Activated effector memory CD4-positive, alpha-beta T cell treated with anti-CD3 and anti-CD28 coated beads, Interleukin-2, amount 50 U/mL, for 16 hours (primary cell): ENCODE results near the gene G3BP1.
"Not testable (repeated sequence)": the region's sequence is repeated elsewhere in the genome, so short reads cannot be mapped to it uniquely, and the experiment has no call there.

Experiments
- DNase-seq: peaks from one replicate; pipeline ENCODE4 v3.0.0-alpha.2; 2020

G3BP1 gene

GRCh38 chr5:151800532-151800931 lies 28.8 kb downstream of the G3BP1 start:
- no peak for DNase-seq

DNA sequence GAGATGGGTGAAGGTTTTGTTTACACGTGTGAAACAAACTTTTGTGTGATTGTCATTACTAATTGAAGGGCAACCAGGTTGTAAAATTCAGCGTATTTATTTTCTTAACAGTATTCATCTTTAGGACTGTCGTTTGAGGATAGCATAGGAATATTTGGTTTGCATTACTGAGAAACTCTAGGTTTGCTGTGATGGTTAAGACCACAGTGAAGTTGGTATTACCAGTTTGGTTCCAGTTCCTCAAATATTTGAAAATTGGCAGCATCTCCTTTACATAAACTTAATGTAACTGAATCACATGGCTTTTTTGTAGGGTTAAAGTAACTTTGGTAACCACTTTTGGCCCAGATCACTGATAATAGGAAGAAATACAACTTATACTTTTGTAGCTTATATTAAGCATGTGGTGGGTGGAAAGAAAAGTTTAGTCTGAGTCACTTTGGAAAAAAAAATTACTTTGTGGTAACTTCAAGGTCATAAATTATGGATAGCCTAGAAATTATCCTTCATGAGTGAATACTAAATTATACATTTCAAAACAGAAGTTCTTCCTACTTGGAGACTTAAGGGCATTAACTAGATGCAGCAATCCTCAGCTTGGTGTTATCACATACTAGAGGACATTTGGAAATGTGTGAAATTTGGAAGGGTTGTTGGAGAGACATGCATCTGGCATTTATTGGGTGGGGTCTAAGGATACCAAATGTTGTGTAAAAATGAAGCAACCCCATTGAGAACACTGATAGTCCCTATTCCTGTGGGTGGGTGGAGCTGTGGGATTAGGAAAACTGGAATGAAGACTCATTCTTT lies 33.9 kb downstream of the G3BP1 start:
- DNase-seq = no peak

DNA sequence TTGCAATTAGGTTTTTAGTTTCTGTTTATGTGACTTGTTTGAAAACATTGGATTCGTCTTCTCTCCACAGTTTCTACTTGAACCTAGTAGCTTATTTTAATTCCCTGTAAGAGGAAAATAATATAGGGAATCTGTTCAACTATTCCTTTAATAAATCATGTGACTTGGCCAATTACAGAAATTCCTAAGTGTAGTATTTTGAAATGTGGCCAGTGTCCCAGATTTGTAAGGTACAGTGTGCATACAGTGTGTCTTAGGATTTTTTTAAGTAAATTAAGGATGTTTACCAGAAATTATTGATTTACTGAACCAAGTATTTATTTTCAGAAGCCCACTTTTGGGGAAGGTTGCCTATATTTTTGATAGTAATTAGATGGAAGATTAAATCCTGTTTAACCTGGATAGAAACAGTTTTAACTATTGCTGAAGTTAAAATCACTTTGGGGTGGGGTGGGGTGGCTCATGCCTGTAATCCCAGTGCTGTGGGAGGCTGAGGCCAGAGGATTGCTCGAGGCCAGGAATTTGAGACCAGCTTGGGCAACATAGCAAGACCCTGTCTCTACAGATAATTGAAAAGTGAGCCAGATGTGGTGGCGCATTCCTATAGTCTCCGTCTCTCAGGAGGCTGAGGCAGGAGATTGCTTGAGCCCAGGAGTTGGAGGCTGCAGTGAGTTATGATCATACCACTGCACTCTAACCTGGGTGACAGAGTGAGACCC lies 36.9 kb downstream of the G3BP1 start:
- no peak for DNase-seq

- DNase-seq = no peak
Observed at GRCh38 chr5:151810449-151810848, 38.7 kb downstream of the G3BP1 start.

- no peak for DNase-seq
Observed at GRCh38 chr5:151810897-151811296, 39.1 kb downstream of the G3BP1 start.

DNA sequence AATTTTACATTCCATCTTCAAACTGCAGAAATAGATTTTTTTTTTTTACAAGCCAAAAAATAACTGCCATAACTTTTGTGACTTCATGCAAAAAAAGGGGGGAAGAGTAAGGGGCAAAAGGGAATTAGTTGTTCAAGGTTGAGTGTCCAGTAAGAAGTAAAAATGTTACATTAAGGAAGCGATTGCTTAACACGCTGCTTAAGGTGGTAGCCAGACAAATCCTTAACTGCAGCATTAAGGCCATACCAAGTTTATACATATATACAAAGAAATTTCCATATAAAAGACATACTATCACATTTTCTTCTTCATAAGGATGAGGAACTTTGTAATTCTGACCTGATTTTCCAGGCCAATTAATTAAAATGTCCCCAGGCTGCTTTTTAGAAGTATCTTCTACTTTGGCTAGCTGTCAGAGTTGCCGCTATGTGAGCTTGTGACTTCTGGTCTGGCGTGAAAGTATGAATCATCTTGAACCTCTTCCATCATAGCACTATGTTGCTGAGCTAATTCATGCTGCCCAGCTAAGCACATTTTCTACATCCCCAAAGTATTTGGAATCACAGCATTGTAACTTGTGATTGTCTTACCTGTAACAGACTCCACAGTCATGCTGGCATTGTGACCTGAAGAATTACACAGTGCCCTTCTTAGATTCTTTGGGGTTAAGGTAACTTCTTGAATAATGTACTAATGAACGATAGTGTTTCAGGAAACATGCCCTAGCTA lies 40.0 kb downstream of the G3BP1 start:
- no peak for DNase-seq

DNA sequence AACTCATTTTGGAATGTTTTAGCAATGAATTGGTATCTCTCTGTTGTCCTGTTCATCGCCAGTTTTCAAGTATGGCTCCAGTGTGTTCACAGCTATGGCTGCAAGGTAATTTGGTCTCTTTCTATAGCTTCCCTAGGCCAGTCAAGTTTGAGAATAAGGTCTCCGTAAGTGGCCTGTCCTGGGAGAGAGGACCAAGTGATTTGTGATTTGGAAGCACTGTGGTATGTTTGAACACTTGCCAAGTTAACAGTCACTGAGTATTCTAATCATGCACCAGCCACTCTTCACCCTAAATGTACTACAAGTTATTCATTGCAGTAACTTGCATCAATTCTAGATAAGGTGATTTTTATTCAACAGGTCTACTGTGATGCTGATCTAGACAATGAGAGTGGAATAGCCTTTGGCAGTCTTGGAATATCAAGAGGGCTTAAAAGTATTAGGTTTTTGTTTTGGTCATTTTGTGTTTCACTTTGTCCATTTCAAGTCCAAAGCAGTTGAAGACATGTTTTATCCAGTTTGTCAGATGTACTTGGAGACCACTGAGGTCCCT lies 41.1 kb downstream of the G3BP1 start:
- no peak for DNase-seq

DNA sequence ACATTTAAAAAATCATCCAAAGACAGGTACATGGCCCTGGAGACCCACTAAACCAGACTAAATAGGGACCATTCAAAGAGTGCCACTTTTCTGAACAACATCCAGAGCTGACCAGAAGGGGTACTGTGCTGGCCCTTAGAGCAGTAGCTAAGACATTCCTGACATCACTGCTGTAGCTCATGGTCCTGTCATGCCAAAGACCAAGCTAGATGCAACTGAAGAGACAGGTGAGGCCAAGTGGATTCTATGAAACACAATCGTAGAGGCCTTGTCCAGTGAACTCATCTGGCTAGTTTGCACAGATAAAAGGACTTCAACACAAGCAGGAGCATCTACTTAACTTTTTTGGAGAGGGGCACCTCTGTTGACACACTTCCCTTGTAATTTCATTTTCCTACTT lies 43.3 kb downstream of the G3BP1 start:
- no peak for DNase-seq

GRCh38 chr5:151819830-151820229 lies 48.1 kb downstream of the G3BP1 start:
- no peak for DNase-seq

- DNase-seq = no peak
Observed at GRCh38 chr5:151820271-151820670, 48.5 kb downstream of the G3BP1 start.

GRCh38 chr5:151820903-151821302 lies 49.1 kb downstream of the G3BP1 start:
- DNase-seq = no peak

GRCh38 chr5:151822141-151822540 lies 50.4 kb downstream of the G3BP1 start:
- DNase-seq = no peak

GRCh38 chr5:151825445-151825844 lies 53.7 kb downstream of the G3BP1 start:
- DNase-seq = no peak

DNA sequence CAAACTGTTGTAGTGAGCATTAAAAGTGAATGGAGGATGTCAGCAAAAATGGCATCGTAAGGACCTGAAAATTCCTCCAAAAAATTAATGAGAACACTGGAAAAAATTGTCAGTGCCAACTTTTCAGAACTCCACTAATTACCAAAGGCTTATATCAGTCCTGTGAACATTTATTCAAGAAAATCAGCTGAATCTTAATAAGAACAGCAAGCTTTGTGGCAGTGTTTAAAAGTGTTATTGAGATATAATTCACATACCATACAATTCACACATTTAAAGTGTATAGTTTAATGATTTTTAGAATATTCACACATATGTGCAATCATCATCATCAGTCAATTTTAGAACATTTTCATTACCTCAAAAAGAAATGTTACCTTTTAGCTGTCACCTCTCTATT lies 57.6 kb downstream of the G3BP1 start:
- no peak for DNase-seq

DNA sequence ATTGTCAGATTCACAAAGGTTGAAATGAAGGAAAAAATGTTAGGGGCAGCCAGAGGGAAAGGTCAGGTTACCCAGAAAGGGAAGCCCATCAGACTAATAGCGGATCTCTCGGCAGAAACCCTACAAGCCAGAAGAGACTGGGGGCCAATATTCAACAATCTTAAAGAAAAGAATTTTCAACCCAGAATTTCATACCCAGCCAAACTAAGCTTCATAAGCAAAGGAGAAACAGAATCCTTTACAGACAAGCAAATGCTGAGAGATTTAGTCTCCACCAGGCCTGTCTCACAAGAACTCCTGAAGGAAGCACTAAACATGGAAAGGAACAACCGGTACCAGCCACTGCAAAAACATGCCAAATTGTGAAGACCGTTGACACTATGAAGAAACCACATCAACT lies 61.1 kb downstream of the G3BP1 start:
- not testable (repeated sequence) for DNase-seq

- no peak for DNase-seq
Observed at GRCh38 chr5:151846765-151847164, 75.0 kb downstream of the G3BP1 start.

DNA sequence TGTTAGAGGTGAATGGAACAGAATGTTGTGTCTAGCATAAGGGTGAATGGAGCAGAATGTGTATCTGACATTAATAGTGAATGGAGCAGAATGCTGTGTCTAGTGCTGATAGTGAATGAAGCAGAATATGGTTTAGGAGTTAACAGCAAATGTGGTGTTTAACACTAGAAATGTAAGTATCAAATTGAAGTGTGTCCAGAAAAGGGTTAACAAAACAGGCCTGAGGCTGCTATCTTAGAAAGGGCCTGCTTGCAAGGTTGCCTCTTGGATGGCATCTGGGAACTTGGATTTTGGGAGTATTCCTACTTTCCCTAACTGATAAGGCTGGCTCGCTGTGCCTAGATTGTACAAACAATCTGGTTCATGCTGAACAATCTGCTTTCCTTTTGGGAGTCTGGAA lies 76.1 kb downstream of the G3BP1 start:
- DNase-seq = no peak

GRCh38 chr5:151855701-151856100 lies 83.9 kb downstream of the G3BP1 start:
- no peak for DNase-seq

- no peak for DNase-seq
Observed at GRCh38 chr5:151856861-151857260, 85.1 kb downstream of the G3BP1 start.

DNA sequence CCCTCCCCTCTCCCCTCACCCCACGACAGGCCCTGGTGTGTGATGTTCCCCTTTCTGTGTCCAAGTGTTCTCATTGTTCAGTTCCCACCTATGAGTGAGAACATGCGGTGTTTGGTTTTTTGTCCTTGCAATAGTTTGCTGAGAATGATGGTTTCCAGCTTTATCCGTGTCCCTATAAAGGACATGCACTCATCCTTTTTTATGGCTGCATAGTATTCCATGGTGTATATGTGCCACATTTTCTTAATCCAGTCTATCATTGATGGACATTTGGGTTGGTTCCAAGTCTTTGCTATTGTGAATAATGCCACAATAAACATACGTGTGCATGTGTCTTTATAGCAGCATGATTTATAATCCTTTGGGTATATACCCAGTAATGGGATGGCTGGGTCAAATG lies 89.1 kb downstream of the G3BP1 start:
- DNase-seq = not testable (repeated sequence)
